Brain microvascular endothelial cell (primary cell): ENCODE measurements around the gene BLCAP.

Experiments
- DNase-seq: peaks from one replicate; pipeline ENCODE4 v3.0.0-alpha.2; 2020
- H3K27ac ChIP-seq: fragments of 250-450 bp; sonication (Bioruptor Pico); 2 replicates; pipeline ENCODE4 v1.5.1; 2020; ENCODE audit warnings: mild to moderate bottlenecking, moderate library complexity
- H3K27me3 ChIP-seq: fragments of 250-450 bp; sonication (Bioruptor Pico); replicated peaks from 2 replicates; pipeline ENCODE4 v1.5.1; 2020; ENCODE audit warnings: mild to moderate bottlenecking
- H3K36me3 ChIP-seq: fragments of 250-450 bp; sonication (Bioruptor Pico); replicated peaks from 2 replicates; pipeline ENCODE4 v1.5.1; 2020; ENCODE audit warnings: mild to moderate bottlenecking
- H3K4me3 ChIP-seq: 2 replicates; pipeline ENCODE4 v1.5.1; 2011; ENCODE audit warnings: low read depth, mild to moderate bottlenecking, control low read depth, low read length, moderate library complexity
- in situ Hi-C: cut with HindIII; loops from 2 replicates; pipeline ENCODE4 v1.10.0; 2017; ENCODE audit warnings: low sequenced_read_pairs, low pct_ligation_motif_present
- TF ChIP-seq, protein P1 (sequence below): IDR thresholded peaks from 2 replicates; pipeline ENCODE4 v1.5.1; 2011; ENCODE audit warnings: low read depth, mild to moderate bottlenecking, moderate library complexity, low read length, control low read depth, inconsistent platforms; ENCODE audit errors: missing control alignments

BLCAP gene

DNA sequence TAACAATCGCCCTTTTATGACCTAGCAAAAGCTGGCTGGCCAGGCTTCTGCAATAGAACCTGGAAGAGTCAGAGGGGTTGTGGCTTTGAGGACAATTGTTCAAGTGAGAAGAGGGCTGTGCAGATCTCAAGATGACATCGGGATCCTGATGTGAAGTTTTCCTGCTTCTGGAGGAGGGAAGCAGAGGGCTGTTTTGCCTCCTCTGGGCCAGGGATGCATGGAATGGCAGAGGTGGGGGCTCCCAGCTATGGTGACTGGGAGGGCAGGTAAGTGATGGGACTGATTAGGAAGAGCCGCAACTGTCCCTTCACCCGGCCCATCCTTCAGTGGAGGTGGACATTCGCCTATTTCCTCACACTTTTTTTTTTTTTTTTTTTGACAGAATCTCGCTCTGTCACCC, 43.4 kb upstream of the BLCAP start:
- in situ Hi-C loops: no loop called here

DNA sequence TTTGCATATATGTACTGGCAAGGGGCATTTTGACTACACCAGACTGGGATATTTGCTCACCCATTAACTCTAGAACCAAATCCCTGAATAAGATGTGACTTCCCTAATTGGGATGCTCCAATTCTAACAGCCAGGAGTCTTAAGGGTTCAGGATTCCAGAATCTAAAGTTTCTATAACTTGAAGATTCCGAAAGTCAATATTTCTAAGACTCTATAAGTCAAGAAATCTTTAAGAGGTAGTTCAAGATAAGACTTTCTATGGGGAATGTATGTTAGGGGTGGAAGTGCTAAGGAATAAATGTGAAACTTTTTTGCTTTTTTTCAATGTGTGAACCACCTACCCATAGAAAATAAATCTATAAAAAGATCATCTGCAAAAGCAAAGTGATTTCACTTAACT, 42.7 kb upstream of the BLCAP start:
- TF ChIP-seq, protein P1, sequence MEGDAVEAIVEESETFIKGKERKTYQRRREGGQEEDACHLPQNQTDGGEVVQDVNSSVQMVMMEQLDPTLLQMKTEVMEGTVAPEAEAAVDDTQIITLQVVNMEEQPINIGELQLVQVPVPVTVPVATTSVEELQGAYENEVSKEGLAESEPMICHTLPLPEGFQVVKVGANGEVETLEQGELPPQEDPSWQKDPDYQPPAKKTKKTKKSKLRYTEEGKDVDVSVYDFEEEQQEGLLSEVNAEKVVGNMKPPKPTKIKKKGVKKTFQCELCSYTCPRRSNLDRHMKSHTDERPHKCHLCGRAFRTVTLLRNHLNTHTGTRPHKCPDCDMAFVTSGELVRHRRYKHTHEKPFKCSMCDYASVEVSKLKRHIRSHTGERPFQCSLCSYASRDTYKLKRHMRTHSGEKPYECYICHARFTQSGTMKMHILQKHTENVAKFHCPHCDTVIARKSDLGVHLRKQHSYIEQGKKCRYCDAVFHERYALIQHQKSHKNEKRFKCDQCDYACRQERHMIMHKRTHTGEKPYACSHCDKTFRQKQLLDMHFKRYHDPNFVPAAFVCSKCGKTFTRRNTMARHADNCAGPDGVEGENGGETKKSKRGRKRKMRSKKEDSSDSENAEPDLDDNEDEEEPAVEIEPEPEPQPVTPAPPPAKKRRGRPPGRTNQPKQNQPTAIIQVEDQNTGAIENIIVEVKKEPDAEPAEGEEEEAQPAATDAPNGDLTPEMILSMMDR: no peak
- in situ Hi-C loops: no loop called here
- H3K4me3 ChIP-seq: no peak overlapping the region
- no peak for DNase-seq
- peaks cover 22% of the 10 kb centered on the region for H3K27me3 ChIP-seq
- H3K27ac ChIP-seq: no peak overlapping the region
- no peaks in the 10 kb centered on the region for H3K36me3 ChIP-seq

More for the DNA sequence above, 43.4 kb upstream of the BLCAP start:
- no peak overlapping the region for H3K4me3 ChIP-seq
- H3K27me3 ChIP-seq: peaks cover 18% of the 10 kb centered on the region
- no peaks in the 10 kb centered on the region for H3K36me3 ChIP-seq
- TF ChIP-seq, protein P1: no peak
- H3K27ac ChIP-seq: no peak overlapping the region
- DNase-seq: no peak

DNA sequence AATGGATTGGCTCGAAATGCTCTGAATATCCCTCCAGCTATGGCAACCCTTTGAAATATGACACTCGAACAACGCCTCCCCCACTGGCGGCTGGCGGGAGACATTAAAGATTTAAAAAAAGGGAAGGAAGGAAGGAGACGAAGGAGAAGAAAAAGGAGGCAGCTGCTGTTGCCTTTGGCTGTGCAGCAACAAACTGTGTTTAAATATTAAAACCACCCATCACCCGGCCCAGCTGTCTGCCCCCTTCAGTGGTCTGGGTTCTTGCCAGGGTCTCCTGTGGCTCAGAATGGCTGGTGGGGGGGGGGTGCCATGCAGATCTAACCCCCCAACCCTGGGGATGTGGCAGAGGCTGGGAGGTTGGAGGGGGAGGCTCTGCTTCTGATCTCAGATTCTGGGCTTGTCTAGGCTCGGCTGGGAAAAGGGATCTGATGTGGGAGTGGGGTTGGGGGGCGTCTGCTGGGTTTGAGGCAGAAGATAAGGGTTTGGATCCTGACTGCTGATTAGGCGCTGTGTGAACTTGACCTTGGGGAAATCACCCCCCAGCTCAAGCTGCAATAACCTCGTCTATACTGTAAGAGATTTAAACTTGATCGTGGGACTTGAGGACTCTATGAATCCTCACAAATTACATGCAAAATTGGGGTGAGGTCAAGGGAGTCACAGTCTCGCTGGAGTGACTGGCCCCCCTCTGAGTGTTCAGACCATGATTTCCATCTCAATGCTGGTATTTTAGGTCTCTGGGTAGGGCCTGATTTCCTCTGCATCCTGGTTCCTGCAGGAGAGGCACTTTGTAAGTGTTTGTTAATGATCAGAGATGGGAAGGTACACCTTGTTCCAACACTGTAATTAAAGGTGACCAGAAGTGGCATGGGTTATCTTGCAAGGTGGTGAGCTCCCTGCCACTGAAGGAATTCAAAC, 40.3 kb upstream of the BLCAP start:
- in situ Hi-C loops: no loop called here
- TF ChIP-seq, protein P1: no peak
- H3K36me3 ChIP-seq: no peaks in the 10 kb centered on the region
- peaks cover 29% of the 10 kb centered on the region for H3K27me3 ChIP-seq
- H3K4me3 ChIP-seq: no peak overlapping the region
- no peak for DNase-seq
- H3K27ac ChIP-seq: no peak overlapping the region

DNA sequence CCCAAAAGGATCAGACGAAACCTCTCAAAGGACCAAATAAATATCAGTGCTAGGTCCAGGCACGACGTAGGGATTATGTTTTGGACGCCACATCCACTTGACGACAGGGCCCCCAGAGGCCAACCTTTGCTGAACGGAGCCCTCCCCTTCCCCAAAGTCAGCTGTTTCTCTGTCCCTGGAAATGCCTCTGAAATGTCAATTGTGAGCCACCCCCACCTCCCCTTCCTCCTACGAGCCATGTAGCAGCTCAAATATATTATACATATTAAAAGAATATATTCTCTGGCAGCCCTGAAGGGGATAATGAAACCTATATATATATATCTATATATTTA, 39.6 kb upstream of the BLCAP start:
- in situ Hi-C loops: no loop called here
- peaks cover 29% of the 10 kb centered on the region for H3K27me3 ChIP-seq
- H3K27ac ChIP-seq: no peak overlapping the region
- no peak for DNase-seq
- H3K36me3 ChIP-seq: no peaks in the 10 kb centered on the region
- no peak overlapping the region for H3K4me3 ChIP-seq
- TF ChIP-seq, protein P1: no peak

DNA sequence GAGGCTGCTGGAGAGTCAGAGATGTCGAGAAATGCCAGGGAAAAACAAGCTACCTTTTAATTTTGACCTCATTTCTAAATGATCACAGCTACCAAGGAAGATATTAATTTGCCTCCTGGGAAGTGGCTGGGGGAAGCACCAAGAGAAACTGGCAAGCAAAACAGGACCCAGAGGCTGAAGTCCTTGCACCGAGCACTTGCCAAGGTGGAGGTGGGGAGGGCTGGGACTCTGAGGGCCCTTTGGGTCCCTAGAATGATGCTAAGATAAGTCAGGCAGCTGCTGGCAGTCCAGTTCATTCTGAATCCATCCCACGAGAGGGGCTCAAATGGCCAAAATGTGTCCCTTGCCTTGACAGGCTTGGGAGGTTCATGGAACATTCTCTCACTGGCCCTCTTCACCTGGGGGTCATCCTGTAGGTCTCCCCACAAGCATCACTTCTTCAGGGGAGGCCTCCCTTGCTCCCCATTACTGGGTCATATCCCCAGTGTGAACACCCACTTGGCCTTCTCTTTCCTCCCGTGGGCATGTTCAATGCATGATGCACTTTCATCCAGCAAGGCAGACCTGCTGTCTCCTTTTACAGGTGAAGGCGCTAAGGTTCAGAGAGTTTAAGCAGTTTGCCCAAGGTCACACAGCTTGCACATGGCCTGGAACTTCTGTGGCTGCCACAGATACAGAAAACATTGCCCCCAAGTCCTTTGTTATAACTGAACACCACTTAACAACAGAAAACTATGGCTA, 39.1 kb upstream of the BLCAP start:
- TF ChIP-seq, protein P1: no peak
- in situ Hi-C loops: no loop called here
- no peak for DNase-seq
- H3K4me3 ChIP-seq: no peak overlapping the region
- no peaks in the 10 kb centered on the region for H3K36me3 ChIP-seq
- no peak overlapping the region for H3K27ac ChIP-seq
- H3K27me3 ChIP-seq: peaks cover 29% of the 10 kb centered on the region
